ENCODE results near the gene ADARB2.

Gene ADARB2

GRCh38 chr10:1579671-1580070 is 157.7 kb downstream of the ADARB2 start:
- DNase-seq = no peak

- DNase-seq = no peak
Measured at GRCh38 chr10:1579141-1579491, 158.2 kb downstream of the ADARB2 start.

- no peak for DNase-seq
Measured at GRCh38 chr10:1578392-1579140, 158.8 kb downstream of the ADARB2 start.

- DNase-seq = no peak
Measured at GRCh38 chr10:1577945-1578344, 159.4 kb downstream of the ADARB2 start.

GRCh38 chr10:1577373-1577770 is 160.0 kb downstream of the ADARB2 start:
- DNase-seq = peak in 1 of 2 donors; percentile 26

- peak in 1 of 2 donors; percentile 3 for DNase-seq
Measured at GRCh38 chr10:1576467-1577372, 160.6 kb downstream of the ADARB2 start.

GRCh38 chr10:1575481-1576244 is 161.7 kb downstream of the ADARB2 start:
- no peak for DNase-seq

- no peak for DNase-seq
Measured at GRCh38 chr10:1574719-1575118, 162.6 kb downstream of the ADARB2 start.

GRCh38 chr10:1573981-1574380 is 163.3 kb downstream of the ADARB2 start:
- no peak for DNase-seq

GRCh38 chr10:1573334-1573969 is 163.9 kb downstream of the ADARB2 start:
- no peak for DNase-seq

- DNase-seq = no peak
Measured at GRCh38 chr10:1572519-1573333, 164.6 kb downstream of the ADARB2 start.

GRCh38 chr10:1571587-1572237 is 165.6 kb downstream of the ADARB2 start:
- no peak for DNase-seq

GRCh38 chr10:1570416-1571051 is 166.8 kb downstream of the ADARB2 start:
- DNase-seq = no peak

- DNase-seq = no peak
Measured at GRCh38 chr10:1569208-1569607, 168.1 kb downstream of the ADARB2 start.

GRCh38 chr10:1567742-1568495 is 169.4 kb downstream of the ADARB2 start:
- no peak for DNase-seq

- no peak for DNase-seq
Measured at GRCh38 chr10:1567152-1567551, 170.2 kb downstream of the ADARB2 start.

GRCh38 chr10:1564791-1565190 is 172.5 kb downstream of the ADARB2 start:
- DNase-seq = no peak

GRCh38 chr10:1563028-1563427 is 174.3 kb downstream of the ADARB2 start:
- no peak for DNase-seq

- DNase-seq = no peak
Measured at GRCh38 chr10:1561731-1562337, 175.5 kb downstream of the ADARB2 start.

Measured in CD4-positive, alpha-beta T cell treated with Interleukin-1 beta for 1 hour (primary cell).